Adrenal gland (tissue), 12 donors: ENCODE measurements around the gene PKNOX2. TPM values are rescaled to one million over a fixed set of nuclear protein-coding genes. Genes with fewer than 3 reads are reported as not detected.

ENCODE experiments used
- DNase-seq, 7 donors: peaks; one replicate each; pipeline ENCODE4 v3.0.0-alpha.2; 2019 to 2020
- H3K27ac ChIP-seq, 5 donors: fragments of 200-600 bp; sonication (generic) in 4 of 5; 1 replicate in 3 of 5; 2 replicates in 2 of 5; pipeline versions ENCODE4 v1.5.1 to v1.8.0; 2016 to 2020; ENCODE audit warnings: mild to moderate bottlenecking in 1 of 5
- H3K27me3 ChIP-seq: fragments of 200-600 bp; 2 replicates; pipeline ENCODE4 v1.8.0; 2021
- H3K36me3 ChIP-seq, 2 donors: fragments of 200-600 bp; replicated peaks in 1 of 2; 1 replicate in 1 of 2; 2 replicates in 1 of 2; pipeline versions ENCODE4 v1.5.1 to v1.8.0; 2018 to 2022
- H3K4me1 ChIP-seq, 2 donors: fragments of 200-600 bp; replicated peaks in 1 of 2; 1 replicate in 1 of 2; 2 replicates in 1 of 2; pipeline versions ENCODE4 v1.5.1 to v1.8.0; 2018 to 2021
- H3K4me3 ChIP-seq, 4 donors: fragments of 200-600 bp; sonication (generic) in 3 of 4; one replicate each; pipeline ENCODE4 v1.5.1; 2016 to 2018
- H3K9me3 ChIP-seq, 3 donors: fragments of 200-600 bp; sonication (generic) in 1 of 3; replicated peaks in 1 of 3; 1 replicate in 2 of 3; 2 replicates in 1 of 3; pipeline versions ENCODE4 v1.5.1 to v1.8.0; 2016 to 2021
- POLR2A ChIP-seq, 2 donors: fragments of 450-650 bp; IDR thresholded peaks; one replicate each; pipeline ENCODE4 v1.6.1; 2017; ENCODE audit warnings: antibody characterized with exemption in 2 of 2, mild to moderate bottlenecking in 2 of 2, moderate library complexity in 1 of 2
- WGBS, 4 donors: extraction: QIAGEN DNeasy Blood & Tissue Kit in 2 of 4; methylation state at CpG; one replicate each; pipeline versions ENCODE4 v1.1.5 to v1.1.7; 2013 to 2017; 5-methylcytosine and 5-hydroxymethylcytosine counted together
- intact Hi-C, 2 donors: fragments of 100-400 bp; cut with DNase I; formaldehyde crosslinking; loops; one replicate each; pipeline versions ENCODE4 v1.14.1 to v1.15.0; 2022 to 2023
- polyA plus RNA-seq, 3 donors: library from polyadenylated mRNA; stranded (reverse); fragments of 200-250 nt in 2 of 3; fragments of 350-450 nt in 1 of 3; fragmentation: Illumina TruSeq in 1 of 3; extraction: RNeasy Lipid Tissue Mini Kit (QIAGEN cat#74804) in 1 of 3; gene quantifications; one replicate each; pipeline ENCODE4 v1.2.3, GENCODE V29; 2013 to 2014
- total RNA-seq, 9 donors: library from RNA; depleted of rRNA in 4 of 9; stranded (reverse); fragments of >200 nt in 4 of 9; fragments of 120-200 nt in 1 of 9; fragmentation: NEBNext Ultra II Directional in 1 of 9; extraction: Animal tissue kit (Norgen Biotek cat#: 25700) in 1 of 9; gene quantifications; one replicate each; pipeline versions ENCODE4 v1.1.0 to v1.2.4, GENCODE V29; 2013 to 2023
- TF ChIP-seq, protein P1 (sequence below), 6 experiments: fragments of 450-650 bp in 4 of 6; fragments of 200-600 bp in 2 of 6; sonication (generic) in 1 of 6; IDR thresholded peaks; 1 replicate in 5 of 6; 2 replicates in 1 of 6; pipeline versions ENCODE4 v1.5.1 to v1.8.0; 2016 to 2021; ENCODE audit warnings: antibody characterized with exemption in 6 of 6, mild to moderate bottlenecking in 2 of 6, moderate library complexity in 1 of 6
- donor health status: healthy with polysubstance abuse.
- donor health status: Bipolar disorder and iron deficiency.
- donor health status: DM: yes; HTN: yes; CAD: no.
- donor health status: DM: no; HTN: no; CAD: no.
- donor health status: DM: no; HTN: no; CAD: no.
- donor health status: DM: yes; HTN: yes; CAD: no.

PKNOX2 gene
- total and polyA plus RNA-seq, 12 donors: 1.2 to 34.7 (median 3.1) TPM

DNA sequence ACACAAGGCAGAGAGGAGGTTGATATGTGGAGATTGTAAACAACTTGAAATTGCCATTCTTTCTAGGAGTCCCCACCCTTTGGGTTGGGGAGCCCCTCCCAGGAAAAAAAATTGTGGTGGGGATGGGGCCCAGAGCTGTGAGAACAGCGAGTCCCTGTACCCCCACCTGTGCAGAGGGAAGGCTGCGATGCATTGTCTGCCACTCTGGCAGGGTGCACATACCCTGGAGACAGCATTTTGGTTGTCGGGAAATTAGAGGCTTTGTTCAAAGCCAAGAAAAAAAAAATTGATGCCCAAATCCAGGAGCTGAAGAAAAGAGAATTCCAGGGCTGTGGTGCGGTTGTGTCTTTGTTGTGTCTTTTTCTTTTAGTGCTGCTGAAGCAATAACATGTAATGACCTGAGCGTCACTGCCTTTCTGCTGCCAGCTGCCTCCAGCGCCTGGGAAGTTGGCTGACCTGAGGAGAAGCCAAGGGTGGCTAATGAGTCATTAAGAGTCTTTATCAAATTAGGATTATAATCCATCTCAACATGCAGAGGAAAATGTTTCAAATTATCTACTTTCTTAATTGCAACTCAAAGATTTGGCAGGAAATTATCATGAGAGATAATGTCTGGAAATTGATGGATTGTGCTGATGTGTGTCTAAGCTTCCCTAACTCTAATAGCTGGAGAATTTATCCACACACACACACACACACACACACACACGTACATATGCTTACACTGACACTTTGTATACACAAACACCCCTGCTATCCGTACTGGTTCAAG, 8.0 kb upstream of the PKNOX2 start:
- no peaks in the 10 kb centered on the region for H3K9me3 ChIP-seq
- H3K4me3 ChIP-seq: no peak overlapping the region
- no peaks in the 10 kb centered on the region for H3K36me3 ChIP-seq
- H3K27me3 ChIP-seq: no peaks in the 10 kb centered on the region
- intact Hi-C loops: no loop called here
- 73 to 81% (median 79%) methylated on average over 8 of the region's 8 CpGs for WGBS, 4 donors
- H3K4me1 ChIP-seq: no peaks in the 10 kb centered on the region
- no peak for TF ChIP-seq POLR2A (IDR thresholded peaks at IDR 0.05)
- TF ChIP-seq, protein P1, sequence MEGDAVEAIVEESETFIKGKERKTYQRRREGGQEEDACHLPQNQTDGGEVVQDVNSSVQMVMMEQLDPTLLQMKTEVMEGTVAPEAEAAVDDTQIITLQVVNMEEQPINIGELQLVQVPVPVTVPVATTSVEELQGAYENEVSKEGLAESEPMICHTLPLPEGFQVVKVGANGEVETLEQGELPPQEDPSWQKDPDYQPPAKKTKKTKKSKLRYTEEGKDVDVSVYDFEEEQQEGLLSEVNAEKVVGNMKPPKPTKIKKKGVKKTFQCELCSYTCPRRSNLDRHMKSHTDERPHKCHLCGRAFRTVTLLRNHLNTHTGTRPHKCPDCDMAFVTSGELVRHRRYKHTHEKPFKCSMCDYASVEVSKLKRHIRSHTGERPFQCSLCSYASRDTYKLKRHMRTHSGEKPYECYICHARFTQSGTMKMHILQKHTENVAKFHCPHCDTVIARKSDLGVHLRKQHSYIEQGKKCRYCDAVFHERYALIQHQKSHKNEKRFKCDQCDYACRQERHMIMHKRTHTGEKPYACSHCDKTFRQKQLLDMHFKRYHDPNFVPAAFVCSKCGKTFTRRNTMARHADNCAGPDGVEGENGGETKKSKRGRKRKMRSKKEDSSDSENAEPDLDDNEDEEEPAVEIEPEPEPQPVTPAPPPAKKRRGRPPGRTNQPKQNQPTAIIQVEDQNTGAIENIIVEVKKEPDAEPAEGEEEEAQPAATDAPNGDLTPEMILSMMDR (IDR thresholded peaks at IDR 0.05): no peak
- no peak overlapping the region for H3K27ac ChIP-seq
- DNase-seq: no peak

DNA sequence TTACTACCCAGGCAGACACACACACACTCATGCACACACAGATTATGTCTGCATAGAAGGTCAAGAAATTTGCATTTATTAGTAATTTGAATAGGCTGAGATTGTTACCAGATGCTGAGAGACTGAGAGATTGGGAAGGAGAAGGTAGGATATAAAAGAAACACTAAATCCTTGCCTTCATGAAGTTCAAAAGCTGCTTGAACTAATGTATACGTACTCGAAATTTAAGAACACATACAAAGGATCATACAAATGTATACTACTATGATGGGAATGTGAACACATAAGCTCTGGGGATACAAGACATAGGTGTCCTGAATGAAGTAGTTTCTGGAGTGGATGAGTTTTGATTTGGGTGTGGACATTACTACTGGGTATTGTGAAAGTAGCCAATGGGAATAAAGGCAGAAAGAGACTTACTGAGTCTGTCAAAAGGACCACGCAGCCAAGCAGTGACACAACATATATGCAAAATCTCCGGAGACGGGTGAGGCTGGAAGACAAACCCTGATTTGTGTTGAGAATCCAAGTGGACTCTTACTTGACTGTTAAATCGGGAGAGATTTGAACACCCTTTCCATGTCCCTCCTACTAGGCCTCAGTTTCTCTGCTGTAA, 7.3 kb upstream of the PKNOX2 start:
- H3K27ac ChIP-seq: no peak overlapping the region
- no peak overlapping the region for H3K4me3 ChIP-seq
- no peak for DNase-seq
- WGBS, 4 donors: 81 to 92% (median 86%) methylated on average over 6 of the region's 6 CpGs
- no peaks in the 10 kb centered on the region for H3K36me3 ChIP-seq
- no peaks in the 10 kb centered on the region for H3K9me3 ChIP-seq
- intact Hi-C loops: no loop called here
- H3K4me1 ChIP-seq: no peaks in the 10 kb centered on the region
- H3K27me3 ChIP-seq: no peaks in the 10 kb centered on the region
- TF ChIP-seq, protein P1 (IDR thresholded peaks at IDR 0.05): no peak
- TF ChIP-seq POLR2A (IDR thresholded peaks at IDR 0.05): no peak

DNA sequence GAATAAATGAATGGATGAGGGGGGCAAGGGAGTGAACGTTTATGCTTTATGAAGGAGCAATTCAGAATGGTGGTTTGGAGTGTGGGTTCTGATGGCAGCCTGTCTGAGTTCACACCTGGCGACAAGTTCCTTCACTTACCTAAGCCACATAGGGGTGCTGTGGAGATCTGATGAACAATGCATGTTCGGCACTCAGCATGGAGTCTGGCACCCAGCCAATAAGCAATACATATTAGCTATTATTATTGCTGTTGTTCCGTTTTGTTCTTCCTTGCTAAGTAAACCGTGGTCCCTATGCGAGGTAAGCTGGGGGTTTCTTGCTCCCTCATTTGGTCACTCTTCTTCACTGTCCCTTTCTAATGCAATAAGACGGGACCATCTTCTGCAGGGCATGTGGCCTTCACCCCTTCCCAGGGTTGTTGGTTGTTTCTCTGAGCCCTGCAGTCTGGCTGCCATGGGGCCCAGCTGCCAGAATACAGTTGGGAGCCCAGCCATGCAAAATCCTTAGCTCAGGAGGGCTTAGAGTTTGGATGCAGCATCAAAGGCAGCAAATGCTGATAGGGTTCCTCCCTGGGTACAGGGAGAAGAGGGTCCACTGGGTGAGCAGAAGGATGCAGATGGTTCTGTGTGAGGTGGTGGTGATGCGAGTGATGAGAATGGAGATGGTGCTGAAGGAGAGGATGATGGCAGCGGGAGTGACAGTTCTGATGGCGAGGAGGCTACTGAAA, 6.4 kb upstream of the PKNOX2 start:
- intact Hi-C loops: no loop called here
- DNase-seq: no peak
- H3K4me1 ChIP-seq: no peaks in the 10 kb centered on the region
- no peaks in the 10 kb centered on the region for H3K9me3 ChIP-seq
- no peak overlapping the region for H3K4me3 ChIP-seq
- TF ChIP-seq POLR2A (IDR thresholded peaks at IDR 0.05): no peak
- TF ChIP-seq, protein P1 (IDR thresholded peaks at IDR 0.05): no peak
- H3K27me3 ChIP-seq: no peaks in the 10 kb centered on the region
- H3K27ac ChIP-seq: no peak overlapping the region
- WGBS, 4 donors: 85 to 90% (median 88%) methylated on average over 10 of the region's 10 CpGs
- H3K36me3 ChIP-seq: no peaks in the 10 kb centered on the region

DNA sequence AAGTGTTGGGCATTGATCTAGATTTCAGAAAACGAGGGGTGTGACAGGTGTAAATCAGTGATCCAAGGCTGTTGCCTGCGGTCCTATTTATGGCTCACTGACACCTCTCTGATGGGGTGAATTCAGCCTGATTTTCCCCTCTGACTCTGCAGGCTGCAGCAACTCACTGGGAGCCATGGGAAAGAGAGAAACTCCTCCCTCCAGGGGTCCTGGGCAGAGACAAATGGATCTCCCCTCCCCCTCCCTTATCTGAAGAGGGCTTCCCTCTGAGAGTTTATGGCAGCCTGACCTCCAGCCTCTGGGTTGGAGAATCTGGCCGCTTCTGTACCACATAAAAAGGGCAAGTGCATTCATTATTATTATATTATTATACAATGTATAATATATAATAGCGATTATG, 1.8 kb upstream of the PKNOX2 start:
- intact Hi-C loops: loop anchor here (5.0 kb wide), 2 partner anchors 185 to 240 kb away; no protein-coding TSS in a partner anchor
- Histone ChIP-seq H3K9me3 (no peaks in the 10 kb centered on the region), H3K36me3 (no peaks in the 10 kb centered on the region), H3K27ac (no peak overlapping the region), H3K4me1 (peaks cover 0 to 4% of the 10 kb centered on the region in 2 donors), H3K4me3 (no peak overlapping the region), H3K27me3 (no peaks in the 10 kb centered on the region)
- no peak for DNase-seq
- no peak for TF ChIP-seq POLR2A (IDR thresholded peaks at IDR 0.05)
- TF ChIP-seq, protein P1 (IDR thresholded peaks at IDR 0.05): no peak
- WGBS, 4 donors: 52 to 72% (median 62%) methylated on average over 4 of the region's 4 CpGs
